OCI-LY7 (cell line): ENCODE measurements around the gene ITPKB. TPM values are rescaled to one million over a fixed set of nuclear protein-coding genes. Genes with fewer than 3 reads are reported as not detected.

Source experiments
- BruUV-seq: library from RNA; stranded (reverse); fragments of 400-500 nt; replicated peaks from 2 replicates; lab custom pipeline; 2021; lab: Mats Ljungman, UMichigan
- CTCF ChIA-PET: fragments of 300-600 bp; sonication (Branson Sonifier 250); formaldehyde crosslinking; loops from one replicate; lab custom pipeline; 2022; ENCODE audit warnings: antibody characterized with exemption; ENCODE audit not compliant: unreplicated experiment; lab: Charles Lee
- POLR2A ChIA-PET: fragments of 300-600 bp; sonication (Branson Sonifier 250); formaldehyde crosslinking; loops from one replicate; lab custom pipeline; 2022; ENCODE audit warnings: antibody characterized with exemption; lab: Charles Lee
- DNase-seq: peaks from one replicate; pipeline ENCODE4 v3.0.0-alpha.2; 2015; ENCODE audit warnings: low spot score
- H2AFZ ChIP-seq: fragments of 200-600 bp; sonication (generic), shearing (Covaris generic); 2 replicates; pipeline ENCODE4 v1.6.1; 2014; ENCODE audit warnings: mild to moderate bottlenecking, antibody characterized with exemption, low read length, moderate library complexity
- H3K27ac ChIP-seq: fragments of 200-600 bp; sonication (generic); 2 replicates; pipeline ENCODE4 v1.5.1; 2014; ENCODE audit warnings: mixed run types, low read depth, mild to moderate bottlenecking, moderate library complexity, low read length, inconsistent platforms; ENCODE audit not compliant: poor library complexity, severe bottlenecking
- H3K36me3 ChIP-seq: fragments of 200-600 bp; sonication (generic); 2 replicates; pipeline ENCODE4 v1.6.1; 2014; ENCODE audit warnings: mild to moderate bottlenecking, antibody characterized with exemption, low read length, moderate library complexity, mixed read lengths; ENCODE audit not compliant: insufficient read depth
- H3K4me1 ChIP-seq: fragments of 200-600 bp; sonication (generic); 2 replicates; pipeline ENCODE4 v1.5.1; 2014; ENCODE audit warnings: mild to moderate bottlenecking, low read length; ENCODE audit not compliant: insufficient read depth, poor library complexity, severe bottlenecking
- H3K4me2 ChIP-seq: fragments of 200-600 bp; sonication (generic); 2 replicates; pipeline ENCODE4 v1.6.1; 2014; ENCODE audit warnings: mild to moderate bottlenecking, low read length
- H3K4me3 ChIP-seq: fragments of 200-600 bp; sonication (generic); 2 replicates; pipeline ENCODE4 v1.5.1; 2014; ENCODE audit warnings: mild to moderate bottlenecking, low read depth, low read length; ENCODE audit not compliant: poor library complexity, severe bottlenecking
- H3K79me2 ChIP-seq: fragments of 200-600 bp; sonication (generic); 2 replicates; pipeline ENCODE4 v1.6.1; 2016; ENCODE audit warnings: low read depth, mild to moderate bottlenecking, low read length, moderate library complexity, mixed read lengths; ENCODE audit not compliant: insufficient read depth
- H3K9me2 ChIP-seq: fragments of 200-600 bp; sonication (generic); 2 replicates; pipeline ENCODE4 v1.6.1; 2016; ENCODE audit warnings: mild to moderate bottlenecking, low read length, mixed read lengths; ENCODE audit not compliant: insufficient read depth
- H3K9me3 ChIP-seq: fragments of 200-600 bp; sonication (generic); 2 replicates; pipeline ENCODE4 v1.6.1; 2014; ENCODE audit warnings: mild to moderate bottlenecking, mixed run types, low read length, mixed read lengths
- H4K20me1 ChIP-seq: fragments of 200-600 bp; sonication (generic); 2 replicates; pipeline ENCODE4 v1.6.1; 2014; ENCODE audit warnings: mild to moderate bottlenecking, antibody characterized with exemption, low read length, moderate library complexity, mixed read lengths; ENCODE audit not compliant: insufficient read depth
- EZH2phosphoT487 ChIP-seq: fragments of 200-600 bp; sonication (generic); IDR thresholded peaks from 2 replicates; pipeline ENCODE4 v1.6.1; 2018; ENCODE audit warnings: low read depth, borderline replicate concordance, mild to moderate bottlenecking, mixed run types, antibody characterized with exemption, low read length, moderate library complexity, mixed read lengths
- intact Hi-C: fragments of 100-400 bp; cut with micrococcal nuclease; formaldehyde crosslinking; loops from one replicate; pipeline ENCODE4 v1.10.0; 2022; ENCODE audit not compliant: unreplicated experiment
- total RNA-seq, 2 experiments: library from RNA; depleted of rRNA in 1 of 2; stranded (reverse); fragments of >200 nt in 1 of 2; shearing (Covaris generic) in 1 of 2; gene quantifications; 2 replicates each; pipeline ENCODE4 v1.2.3, GENCODE V29; 2014 to 2022
- TF ChIP-seq, protein P1 (sequence below): fragments of 200-600 bp; sonication (generic); conservative IDR thresholded peaks from 2 replicates; pipeline ENCODE4 v1.5.1; 2014; ENCODE audit warnings: mild to moderate bottlenecking, antibody characterized with exemption, low read length, moderate library complexity, mixed read lengths

ITPKB gene
- total RNA-seq, 2 experiments from 2014 or later: 20.5 to 33.3 TPM

- Histone ChIP-seq H3K36me3 (no peaks in the 10 kb centered on the region), H3K27ac (no peak overlapping the region), H4K20me1 (no peaks in the 10 kb centered on the region), H3K4me3 (no peak overlapping the region), H3K9me3 (peaks cover 4% of the 10 kb centered on the region; the same call in 1 of the 2 replicates), H3K4me2 (peak overlapping the region; percentile 32; the same call in 1 of the 2 replicates), H3K4me1 (peaks cover 3% of the 10 kb centered on the region), H3K9me2 (no peaks in the 10 kb centered on the region), H2AFZ (no peak overlapping the region; the same call in 1 of the 2 replicates), H3K79me2 (no peaks in the 10 kb centered on the region)
- no peak for TF ChIP-seq EZH2phosphoT487
- TF ChIP-seq, protein P1, sequence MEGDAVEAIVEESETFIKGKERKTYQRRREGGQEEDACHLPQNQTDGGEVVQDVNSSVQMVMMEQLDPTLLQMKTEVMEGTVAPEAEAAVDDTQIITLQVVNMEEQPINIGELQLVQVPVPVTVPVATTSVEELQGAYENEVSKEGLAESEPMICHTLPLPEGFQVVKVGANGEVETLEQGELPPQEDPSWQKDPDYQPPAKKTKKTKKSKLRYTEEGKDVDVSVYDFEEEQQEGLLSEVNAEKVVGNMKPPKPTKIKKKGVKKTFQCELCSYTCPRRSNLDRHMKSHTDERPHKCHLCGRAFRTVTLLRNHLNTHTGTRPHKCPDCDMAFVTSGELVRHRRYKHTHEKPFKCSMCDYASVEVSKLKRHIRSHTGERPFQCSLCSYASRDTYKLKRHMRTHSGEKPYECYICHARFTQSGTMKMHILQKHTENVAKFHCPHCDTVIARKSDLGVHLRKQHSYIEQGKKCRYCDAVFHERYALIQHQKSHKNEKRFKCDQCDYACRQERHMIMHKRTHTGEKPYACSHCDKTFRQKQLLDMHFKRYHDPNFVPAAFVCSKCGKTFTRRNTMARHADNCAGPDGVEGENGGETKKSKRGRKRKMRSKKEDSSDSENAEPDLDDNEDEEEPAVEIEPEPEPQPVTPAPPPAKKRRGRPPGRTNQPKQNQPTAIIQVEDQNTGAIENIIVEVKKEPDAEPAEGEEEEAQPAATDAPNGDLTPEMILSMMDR: no peak
- ChIA-PET POLR2A (interaction anchor here (0.8 kb wide), 1 partner anchor 384 kb away, joined by 3 read pairs; no protein-coding TSS in a partner anchor), CTCF (interaction anchor here (0.6 to 1.3 kb wide), 7 partner anchors 11 to 518 kb away, joined by 3 to 7 read pairs (median 3); no protein-coding TSS in a partner anchor)
- no TSS peak for BruUV-seq
- intact Hi-C loops: loop anchor here (1.0 to 2.0 kb wide), 2 partner anchors 202 to 203 kb away; no protein-coding TSS in a partner anchor
- DNase-seq: no peak
Observed at GRCh38 chr1:226625832-226626576, 113.1 kb downstream of the ITPKB start.

GRCh38 chr1:226625326-226625725 lies 113.8 kb downstream of the ITPKB start:
- no TSS peak for BruUV-seq
- H3K79me2 ChIP-seq: no peaks in the 10 kb centered on the region
- H2AFZ ChIP-seq: no peak overlapping the region
- H3K27ac ChIP-seq: no peak overlapping the region
- no peak for DNase-seq
- H4K20me1 ChIP-seq: no peaks in the 10 kb centered on the region
- ChIA-PET CTCF (no interaction called here), POLR2A (no interaction called here)
- no peak overlapping the region for H3K4me3 ChIP-seq
- no peak for TF ChIP-seq EZH2phosphoT487
- TF ChIP-seq, protein P1: no peak
- H3K36me3 ChIP-seq: no peaks in the 10 kb centered on the region
- no peaks in the 10 kb centered on the region for H3K9me2 ChIP-seq
- H3K4me1 ChIP-seq: peaks cover 3% of the 10 kb centered on the region
- peaks cover 4% of the 10 kb centered on the region; the same call in 1 of the 2 replicates for H3K9me3 ChIP-seq
- intact Hi-C loops: no loop called here
- no peak overlapping the region for H3K4me2 ChIP-seq

DNA sequence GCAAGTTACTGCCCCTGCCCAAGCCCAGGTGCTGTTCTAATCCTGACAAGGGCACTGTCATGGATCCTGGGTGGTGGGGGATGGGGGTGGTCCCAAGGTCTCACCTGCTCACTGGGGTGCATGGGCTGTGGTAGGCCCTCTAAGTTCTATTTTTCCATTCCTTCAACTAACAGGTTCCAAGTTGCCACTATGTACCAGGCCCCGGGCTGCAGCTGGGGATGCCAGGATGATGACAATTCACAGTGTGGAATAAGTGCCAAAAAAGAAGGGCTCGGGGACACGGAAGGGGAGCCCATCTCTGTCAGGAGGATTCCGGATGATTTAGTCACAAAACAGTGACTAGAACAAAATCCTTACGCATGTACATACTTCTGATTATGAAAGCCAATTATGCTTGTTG lies 114.6 kb downstream of the ITPKB start:
- no peak for TF ChIP-seq EZH2phosphoT487
- TF ChIP-seq, protein P1: no peak
- Histone ChIP-seq H3K9me3 (peaks cover 4% of the 10 kb centered on the region; the same call in 1 of the 2 replicates), H3K9me2 (no peaks in the 10 kb centered on the region), H3K4me2 (no peak overlapping the region), H3K79me2 (no peaks in the 10 kb centered on the region), H2AFZ (no peak overlapping the region), H3K4me1 (peaks cover 3% of the 10 kb centered on the region), H4K20me1 (no peaks in the 10 kb centered on the region), H3K36me3 (no peaks in the 10 kb centered on the region), H3K4me3 (no peak overlapping the region), H3K27ac (no peak overlapping the region)
- no TSS peak for BruUV-seq
- CTCF ChIA-PET: no interaction called here
- intact Hi-C loops: no loop called here
- DNase-seq: no peak
- POLR2A ChIA-PET: interaction anchor here (0.7 kb wide), 1 partner anchor 150 kb away, joined by 4 read pairs; no protein-coding TSS in a partner anchor
